ENCODE measurements around the gene ACVR2B. TPM values are rescaled to one million over a fixed set of nuclear protein-coding genes. Genes with fewer than 3 reads are reported as not detected.

The ACVR2B gene
- total RNA-seq, 1 experiment from 2014 or later: 2.8 TPM

GRCh38 chr3:38496131-38496910 lies 42.6 kb downstream of the ACVR2B start, which contains the start of gene EXOG:
TSS of gene EXOG (plus strand) at chr3:38496340. CDS start at chr3:38496368, 28 bp downstream.
- Histone ChIP-seq H3K36me3 (ENCODE audit: control insufficient read depth, insufficient read depth, low read length) (no peaks in the 10 kb centered on the region), H3K9me3 (ENCODE audit: control insufficient read depth, insufficient read depth, low read depth, low read length) (no peaks in the 10 kb centered on the region), H3K27me3 (ENCODE audit: control insufficient read depth, insufficient read depth, low read length) (no peaks in the 10 kb centered on the region), H3K4me3 (ENCODE audit: low read depth in 2 of 2, low read length in 2 of 2) (peak within 1 kb of the TSS; percentile 75 to 87), H3K27ac (ENCODE audit: low read length) (peak within 1 kb of the TSS; percentile 82), H3K4me1 (ENCODE audit: control insufficient read depth, insufficient read depth, low read length) (peaks cover 5% of the 10 kb centered on the region; the same call in 1 of the 2 replicates)
- TF ChIP-seq TCF7L2 (IDR thresholded peaks at IDR 0.05; ENCODE audit: low read depth, low read length) (no peak), REST (IDR thresholded peaks at IDR 0.05; ENCODE audit: insufficient read depth in 1 of 2, low read depth in 2 of 2, low read length in 1 of 2) (no peak), CTCF (IDR thresholded peaks at IDR 0.05) (peak; percentile 93), SIN3A (IDR thresholded peaks at IDR 0.05; ENCODE audit: borderline replicate concordance, insufficient read depth, low read depth, low read length) (0 out of 2 replicates have a peak, but pooled peaks have one; percentile 42), POLR2AphosphoS5 (IDR thresholded peaks at IDR 0.05; ENCODE audit: low read depth, low read length) (peak; percentile 62)
- POLR2A ChIA-PET: interaction anchor here (0.5 to 0.6 kb wide), 2 partner anchors 13 to 521 kb away, joined by 5 to 8 read pairs; no protein-coding TSS in a partner anchor
- peak; percentile 38 for DNase-seq (ENCODE audit: low read depth, low spot score)
- intact Hi-C loops (cut with micrococcal nuclease; ENCODE audit: unreplicated experiment) (no loop called here), in situ Hi-C loops (cut with HindIII; ENCODE audit: low pct_unique_long_range_greater_than_20kb, low sequenced_read_pairs) (no loop called here)
- TSS peak; percentile 66 for BruUV-seq (replicated peaks)
- peak; percentile 99 for ATAC-seq
- CTCF ChIA-PET: interaction anchor here (0.6 to 1.5 kb wide), 5 partner anchors 21 to 504 kb away, joined by 3 to 9 read pairs (median 5); no protein-coding TSS in a partner anchor

GRCh38 chr3:38497031-38497430 lies 43.3 kb downstream of the ACVR2B start:
- in situ Hi-C loops (cut with HindIII; ENCODE audit: low pct_unique_long_range_greater_than_20kb, low sequenced_read_pairs) (no loop called here), intact Hi-C loops (cut with micrococcal nuclease; ENCODE audit: unreplicated experiment) (no loop called here)
- H3K4me1 ChIP-seq (ENCODE audit: control insufficient read depth, insufficient read depth, low read length): peaks cover 5% of the 10 kb centered on the region; the same call in 1 of the 2 replicates
- no peaks in the 10 kb centered on the region for H3K9me3 ChIP-seq (ENCODE audit: control insufficient read depth, insufficient read depth, low read depth, low read length)
- ChIA-PET POLR2A (interaction anchor here (0.6 kb wide), 1 partner anchor 12 kb away, joined by 5 read pairs; no protein-coding TSS in a partner anchor), CTCF (interaction anchor here (0.6 to 1.5 kb wide), 6 partner anchors 19 to 503 kb away, joined by 3 to 9 read pairs (median 4); no protein-coding TSS in a partner anchor)
- DNase-seq (ENCODE audit: low read depth, low spot score) (no peak), ATAC-seq (no peak)
- H3K4me3 ChIP-seq (ENCODE audit: low read depth in 2 of 2, low read length in 2 of 2): peak overlapping the region; percentile 75 to 87
- H3K36me3 ChIP-seq (ENCODE audit: control insufficient read depth, insufficient read depth, low read length): no peaks in the 10 kb centered on the region
- H3K27ac ChIP-seq (ENCODE audit: low read length): peak overlapping the region; percentile 82
- BruUV-seq (replicated peaks): no TSS peak
- TF ChIP-seq REST (IDR thresholded peaks at IDR 0.05; ENCODE audit: insufficient read depth in 1 of 2, low read depth in 2 of 2, low read length in 1 of 2): no peak
- TF ChIP-seq POLR2AphosphoS5 (IDR thresholded peaks at IDR 0.05; ENCODE audit: low read depth, low read length): no peak
- TF ChIP-seq TCF7L2 (IDR thresholded peaks at IDR 0.05; ENCODE audit: low read depth, low read length): no peak
- no peak for TF ChIP-seq CTCF (IDR thresholded peaks at IDR 0.05)
- no peak for TF ChIP-seq SIN3A (IDR thresholded peaks at IDR 0.05; ENCODE audit: borderline replicate concordance, insufficient read depth, low read depth, low read length)
- H3K27me3 ChIP-seq (ENCODE audit: control insufficient read depth, insufficient read depth, low read length): no peaks in the 10 kb centered on the region
